ENCODE measurements around the gene ITGAE.
A peak's percentile ranks its signal among the peaks of the same experiment; 100 is the strongest.

GRCh38 chr17:3667366-3668278, 133.4 kb downstream of the ITGAE start:
- no peak for TF ChIP-seq CTCF (IDR thresholded peaks at IDR 0.05)
- peak in 1 of 2 donors; percentile 19 for TF ChIP-seq POLR2A (IDR thresholded peaks at IDR 0.05)

All from sigmoid colon (tissue), 3 donors.